GM10248 (cell line): Measurements from ENCODE around the gene CADPS.

Source experiments
- CTCF ChIA-PET: fragments of 300-600 bp; sonication (Branson Sonifier 250); formaldehyde crosslinking; extraction: SDS; loops from one replicate; lab custom pipeline; 2021; ENCODE audit warnings: antibody characterized with exemption; lab: Yijun Ruan, JAX
- POLR2A ChIA-PET: fragments of 350-650 bp; sonication (Branson Sonifier 250); formaldehyde crosslinking; extraction: SDS; loops from one replicate; lab custom pipeline; 2020; ENCODE audit warnings: antibody characterized with exemption; lab: Yijun Ruan, JAX
- DNase-seq: peaks from one replicate; pipeline ENCODE4 v3.0.0; 2012; ENCODE audit errors: extremely low spot score
- CTCF ChIP-seq: IDR thresholded peaks from 2 replicates; pipeline ENCODE4 v1.5.1; 2012; ENCODE audit warnings: mild to moderate bottlenecking, low read depth; ENCODE audit errors: extremely low read depth, missing control alignments, control extremely low read depth

Gene CADPS

GRCh38 chr3:62366126-62366484 lies 509.1 kb downstream of the CADPS start:
- POLR2A ChIA-PET: no interaction called here
- CTCF ChIA-PET: interaction anchor here (1.0 kb wide), 1 partner anchor 14 kb away, joined by 3 read pairs; no protein-coding TSS in a partner anchor
- no peak for DNase-seq
- TF ChIP-seq CTCF: no peak

- no peak for DNase-seq
- POLR2A ChIA-PET: no interaction called here
- CTCF ChIA-PET: interaction anchor here (1.0 to 1.1 kb wide), 2 partner anchors 15 to 21 kb away, joined by 3 read pairs; no protein-coding TSS in a partner anchor
- TF ChIP-seq CTCF: no peak
These were observed 509.7 kb downstream of the CADPS start for GRCh38 chr3:62365391-62366125.

GRCh38 chr3:62364191-62364590 lies 511.0 kb downstream of the CADPS start:
- TF ChIP-seq CTCF: no peak
- POLR2A ChIA-PET: no interaction called here
- CTCF ChIA-PET: no interaction called here
- no peak for DNase-seq

GRCh38 chr3:62363275-62363674 lies 511.9 kb downstream of the CADPS start:
- no peak for DNase-seq
- POLR2A ChIA-PET: no interaction called here
- CTCF ChIA-PET: no interaction called here
- no peak for TF ChIP-seq CTCF

- ChIA-PET POLR2A (no interaction called here), CTCF (no interaction called here)
- no peak for DNase-seq
- no peak for TF ChIP-seq CTCF
These were observed 513.4 kb downstream of the CADPS start for GRCh38 chr3:62361824-62362223.

- TF ChIP-seq CTCF: no peak
- ChIA-PET POLR2A (no interaction called here), CTCF (no interaction called here)
- DNase-seq: no peak
These were observed 514.0 kb downstream of the CADPS start for GRCh38 chr3:62361261-62361660.
